CD4-positive, alpha-beta T cell (primary cell): ENCODE measurements around the gene ARMC9. TPM values are rescaled to one million over a fixed set of nuclear protein-coding genes. Genes with fewer than 3 reads are reported as not detected.

Experiments used
- ATAC-seq: fragments of 200-7000 bp; cut with Tn5 transposase; one replicate; pipeline ENCODE4 v1.10.0; 2022; ENCODE audit warnings: mild to moderate bottlenecking; ENCODE audit not compliant: poor library complexity
- CTCF ChIA-PET: fragments of 350-600 bp; sonication (Branson Sonifier 250); formaldehyde crosslinking; loops from one replicate; lab custom pipeline; 2021; ENCODE audit warnings: antibody characterized with exemption, inconsistent platforms; lab: Charles Lee
- POLR2A ChIA-PET: fragments of 350-600 bp; sonication (Branson Sonifier 250); formaldehyde crosslinking; loops from one replicate; lab custom pipeline; 2021; ENCODE audit warnings: antibody characterized with exemption, inconsistent platforms; lab: Charles Lee
- DNase-seq, 14 experiments: peaks; one replicate each; pipeline ENCODE4 v3.0.0-alpha.2; 2013 to 2020; ENCODE audit warnings: mixed read lengths in 2 of 14
- H3K27ac ChIP-seq, 2 donors: one replicate each; pipeline versions ENCODE4 v1.5.1 to v1.7.0; 2013; ENCODE audit warnings: low read length in 2 of 2, low read depth in 1 of 2, mild to moderate bottlenecking in 1 of 2
- H3K27me3 ChIP-seq, 2 experiments: 1 replicate in 1 of 2; 2 replicates in 1 of 2; pipeline versions ENCODE4 v1.6.1 to v1.7.0; 2013; ENCODE audit warnings: low read length in 2 of 2, control low read depth in 1 of 2, mild to moderate bottlenecking in 1 of 2, moderate library complexity in 1 of 2; ENCODE audit not compliant: insufficient read depth in 2 of 2, control insufficient read depth in 1 of 2
- H3K36me3 ChIP-seq: one replicate; pipeline ENCODE4 v1.6.1; 2013; ENCODE audit warnings: low read length, control low read depth; ENCODE audit not compliant: insufficient read depth
- H3K4me1 ChIP-seq: one replicate; pipeline ENCODE4 v1.6.1; 2013; ENCODE audit warnings: low read length, control low read depth; ENCODE audit not compliant: insufficient read depth
- H3K4me3 ChIP-seq: one replicate; pipeline ENCODE4 v1.5.1; 2013; ENCODE audit warnings: mild to moderate bottlenecking, low read length, moderate library complexity
- H3K9me3 ChIP-seq, 2 experiments: 1 replicate in 1 of 2; 2 replicates in 1 of 2; pipeline versions ENCODE4 v1.6.1 to v1.7.0; 2013; ENCODE audit warnings: low read length in 2 of 2, mild to moderate bottlenecking in 2 of 2, control low read depth in 1 of 2, moderate library complexity in 1 of 2; ENCODE audit not compliant: control insufficient read depth in 1 of 2, insufficient read depth in 1 of 2
- H3K27ac Mint-ChIP-seq: one replicate; pipeline ENCODE4 v1.8.0; 2020; ENCODE audit warnings: mixed read lengths
- H3K27me3 Mint-ChIP-seq: one replicate; pipeline ENCODE4 v1.8.0; 2021; ENCODE audit warnings: mixed read lengths
- H3K36me3 Mint-ChIP-seq: one replicate; pipeline ENCODE4 v1.8.0; 2021; ENCODE audit warnings: low read depth, mixed read lengths
- H3K4me1 Mint-ChIP-seq: one replicate; pipeline ENCODE4 v1.8.0; 2021; ENCODE audit warnings: low read depth, mixed read lengths
- H3K4me3 Mint-ChIP-seq: one replicate; pipeline ENCODE4 v1.8.0; 2020; ENCODE audit warnings: mild to moderate bottlenecking, mixed read lengths
- H3K9me3 Mint-ChIP-seq: one replicate; pipeline ENCODE4 v1.8.0; 2020; ENCODE audit warnings: mixed read lengths
- intact Hi-C, 2 experiments: fragments of 100-400 bp; cut with DNase I in 1 of 2; cut with micrococcal nuclease in 1 of 2; formaldehyde crosslinking; loops; one replicate each; pipeline versions ENCODE4 v1.15.1 to v1.9.0; 2023 to 2025; cut with DNase I, micrococcal nuclease
- total RNA-seq, 174 experiments: library from RNA in 2 of 174; stranded (reverse) in 2 of 174; gene quantifications; one replicate each; pipeline ENCODE4 v1.2.3 and lab custom pipeline; 2021 to 2026
- TF ChIP-seq, protein P1 (sequence below): fragments of 200-600 bp; IDR thresholded peaks from one replicate; pipeline ENCODE4 v1.8.0; 2022; ENCODE audit warnings: antibody characterized with exemption, mild to moderate bottlenecking

The ARMC9 gene
- total RNA-seq, 2 experiments from 2014 or later = 0.16 to 0.42 TPM

DNA sequence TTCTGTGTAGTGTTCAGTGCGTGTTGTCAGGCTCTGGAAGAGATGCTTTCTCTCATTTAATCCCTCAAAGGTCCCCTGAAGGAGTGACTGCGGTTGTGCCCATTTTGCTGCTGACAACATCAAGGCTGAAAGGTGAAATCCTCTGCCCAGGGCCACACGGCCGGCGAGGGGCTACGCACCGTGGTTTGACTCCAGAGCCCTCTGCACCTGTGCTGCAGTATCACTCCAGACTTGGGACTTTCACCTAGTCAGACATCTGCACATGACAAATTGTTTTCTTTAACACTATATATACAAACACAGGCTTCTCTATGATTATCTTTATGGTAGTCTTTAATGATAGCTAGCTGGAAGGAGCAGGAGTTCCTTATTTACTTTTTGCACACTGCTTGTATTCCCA is 90.2 kb downstream of the ARMC9 start:
- intact Hi-C loops = no loop called here
- POLR2A ChIA-PET = no interaction called here
- Mint-ChIP-seq H3K36me3 (no peaks in the 10 kb centered on the region), H3K27me3 (no peaks in the 10 kb centered on the region), H3K4me3 (no peak overlapping the region), H3K9me3 (no peaks in the 10 kb centered on the region), H3K4me1 (no peaks in the 10 kb centered on the region), H3K27ac (no peak overlapping the region)
- ATAC-seq (no peak), DNase-seq (no peak)
- Histone ChIP-seq H3K27me3 (no peaks in the 10 kb centered on the region), H3K9me3 (no peaks in the 10 kb centered on the region), H3K27ac (no peak overlapping the region), H3K4me3 (no peak overlapping the region), H3K4me1 (no peaks in the 10 kb centered on the region), H3K36me3 (no peaks in the 10 kb centered on the region)
- CTCF ChIA-PET = interaction anchor here (1.1 kb wide), 1 partner anchor 13 kb away, joined by 3 read pairs; no protein-coding TSS in a partner anchor
- TF ChIP-seq, protein P1, sequence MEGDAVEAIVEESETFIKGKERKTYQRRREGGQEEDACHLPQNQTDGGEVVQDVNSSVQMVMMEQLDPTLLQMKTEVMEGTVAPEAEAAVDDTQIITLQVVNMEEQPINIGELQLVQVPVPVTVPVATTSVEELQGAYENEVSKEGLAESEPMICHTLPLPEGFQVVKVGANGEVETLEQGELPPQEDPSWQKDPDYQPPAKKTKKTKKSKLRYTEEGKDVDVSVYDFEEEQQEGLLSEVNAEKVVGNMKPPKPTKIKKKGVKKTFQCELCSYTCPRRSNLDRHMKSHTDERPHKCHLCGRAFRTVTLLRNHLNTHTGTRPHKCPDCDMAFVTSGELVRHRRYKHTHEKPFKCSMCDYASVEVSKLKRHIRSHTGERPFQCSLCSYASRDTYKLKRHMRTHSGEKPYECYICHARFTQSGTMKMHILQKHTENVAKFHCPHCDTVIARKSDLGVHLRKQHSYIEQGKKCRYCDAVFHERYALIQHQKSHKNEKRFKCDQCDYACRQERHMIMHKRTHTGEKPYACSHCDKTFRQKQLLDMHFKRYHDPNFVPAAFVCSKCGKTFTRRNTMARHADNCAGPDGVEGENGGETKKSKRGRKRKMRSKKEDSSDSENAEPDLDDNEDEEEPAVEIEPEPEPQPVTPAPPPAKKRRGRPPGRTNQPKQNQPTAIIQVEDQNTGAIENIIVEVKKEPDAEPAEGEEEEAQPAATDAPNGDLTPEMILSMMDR = no peak

DNA sequence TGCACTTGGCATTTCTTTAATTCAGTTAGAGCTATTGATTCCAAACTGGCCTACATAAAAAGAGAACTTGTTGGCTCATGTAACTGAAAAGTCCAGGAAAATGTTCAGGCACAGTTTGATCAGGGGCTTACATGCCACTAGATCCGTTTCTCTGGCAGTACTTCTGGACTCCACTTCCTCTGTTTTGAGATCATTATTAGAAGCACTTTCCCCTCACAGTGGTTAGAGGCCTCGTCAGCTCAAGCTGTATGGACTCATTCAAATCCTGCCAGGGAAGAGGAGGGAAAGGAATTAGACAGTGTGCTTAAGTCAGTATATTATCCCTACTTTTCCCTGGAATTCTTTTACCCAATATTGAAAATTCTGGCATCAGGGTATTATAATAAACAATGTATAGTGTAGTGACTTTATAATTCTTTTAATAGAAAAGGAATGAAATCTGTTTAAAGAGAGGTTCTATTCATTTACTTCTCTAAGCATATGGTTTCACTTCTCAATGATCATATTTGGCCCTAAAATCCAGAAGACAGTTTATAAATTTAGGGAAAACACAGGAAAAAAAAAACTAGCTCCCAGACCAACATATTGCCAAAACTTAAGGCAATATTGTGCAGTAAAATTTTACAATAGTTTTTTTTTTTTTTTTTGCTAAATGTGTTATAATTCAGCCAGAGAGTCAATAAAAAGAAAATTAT is 92.0 kb downstream of the ARMC9 start:
- H3K9me3 ChIP-seq = no peaks in the 10 kb centered on the region
- TF ChIP-seq, protein P1 = no peak
- ChIA-PET CTCF (no interaction called here), POLR2A (no interaction called here)
- Mint-ChIP-seq H3K4me3 (no peak overlapping the region), H3K9me3 (no peaks in the 10 kb centered on the region), H3K4me1 (no peaks in the 10 kb centered on the region), H3K27ac (no peak overlapping the region), H3K36me3 (no peaks in the 10 kb centered on the region), H3K27me3 (no peaks in the 10 kb centered on the region)
- no peak overlapping the region for H3K27ac ChIP-seq
- no peak for ATAC-seq
- no peak for DNase-seq
- no peaks in the 10 kb centered on the region for H3K36me3 ChIP-seq
- H3K27me3 ChIP-seq = no peaks in the 10 kb centered on the region
- no peaks in the 10 kb centered on the region for H3K4me1 ChIP-seq
- no peak overlapping the region for H3K4me3 ChIP-seq
- intact Hi-C loops = no loop called here

DNA sequence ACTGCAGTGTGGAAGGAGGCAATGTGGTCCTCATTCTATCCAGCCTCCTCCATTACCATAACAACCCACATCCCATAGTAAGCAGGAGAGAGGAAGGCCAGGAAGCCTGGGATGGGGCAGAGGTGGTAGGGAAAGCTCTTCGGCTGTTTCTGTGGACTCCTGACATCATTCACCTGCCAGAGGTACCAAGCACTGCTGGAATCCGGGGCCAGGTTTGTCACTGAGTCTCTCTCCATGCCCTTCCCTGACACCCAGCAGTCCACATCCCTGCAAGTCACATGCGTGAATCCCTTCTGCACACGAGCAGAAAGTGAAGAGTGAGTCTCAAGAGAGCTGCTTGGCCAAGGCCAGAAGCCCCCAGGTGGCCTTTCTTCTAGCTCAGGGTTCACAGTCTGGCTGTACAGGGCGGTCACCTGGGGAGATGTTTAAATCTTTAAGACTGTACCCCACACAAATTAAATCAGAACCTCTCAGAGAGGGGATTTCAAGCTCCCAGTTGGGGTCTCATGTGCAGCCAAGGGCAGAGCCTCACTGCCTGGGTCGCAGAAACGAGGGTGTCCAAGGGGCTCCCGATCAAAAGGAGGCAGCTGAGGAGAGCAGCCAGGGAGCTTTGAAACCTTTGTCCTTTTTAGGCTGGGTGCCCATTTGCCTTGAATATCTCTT is 94.2 kb downstream of the ARMC9 start:
- no peaks in the 10 kb centered on the region for H3K36me3 ChIP-seq
- no peak for ATAC-seq
- no peak overlapping the region for H3K27ac ChIP-seq
- H3K4me3 ChIP-seq = no peak overlapping the region
- no peak overlapping the region for H3K4me3 Mint-ChIP-seq
- TF ChIP-seq, protein P1 = no peak
- POLR2A ChIA-PET = no interaction called here
- CTCF ChIA-PET = no interaction called here
- no peaks in the 10 kb centered on the region for H3K9me3 ChIP-seq
- no peak overlapping the region for H3K27ac Mint-ChIP-seq
- intact Hi-C loops = no loop called here
- H3K36me3 Mint-ChIP-seq = no peaks in the 10 kb centered on the region
- DNase-seq = no peak
- H3K27me3 ChIP-seq = no peaks in the 10 kb centered on the region
- no peaks in the 10 kb centered on the region for H3K4me1 ChIP-seq
- no peaks in the 10 kb centered on the region for H3K27me3 Mint-ChIP-seq
- no peaks in the 10 kb centered on the region for H3K9me3 Mint-ChIP-seq
- H3K4me1 Mint-ChIP-seq = no peaks in the 10 kb centered on the region
